ENCODE data around the gene KCNG2.

DNA sequence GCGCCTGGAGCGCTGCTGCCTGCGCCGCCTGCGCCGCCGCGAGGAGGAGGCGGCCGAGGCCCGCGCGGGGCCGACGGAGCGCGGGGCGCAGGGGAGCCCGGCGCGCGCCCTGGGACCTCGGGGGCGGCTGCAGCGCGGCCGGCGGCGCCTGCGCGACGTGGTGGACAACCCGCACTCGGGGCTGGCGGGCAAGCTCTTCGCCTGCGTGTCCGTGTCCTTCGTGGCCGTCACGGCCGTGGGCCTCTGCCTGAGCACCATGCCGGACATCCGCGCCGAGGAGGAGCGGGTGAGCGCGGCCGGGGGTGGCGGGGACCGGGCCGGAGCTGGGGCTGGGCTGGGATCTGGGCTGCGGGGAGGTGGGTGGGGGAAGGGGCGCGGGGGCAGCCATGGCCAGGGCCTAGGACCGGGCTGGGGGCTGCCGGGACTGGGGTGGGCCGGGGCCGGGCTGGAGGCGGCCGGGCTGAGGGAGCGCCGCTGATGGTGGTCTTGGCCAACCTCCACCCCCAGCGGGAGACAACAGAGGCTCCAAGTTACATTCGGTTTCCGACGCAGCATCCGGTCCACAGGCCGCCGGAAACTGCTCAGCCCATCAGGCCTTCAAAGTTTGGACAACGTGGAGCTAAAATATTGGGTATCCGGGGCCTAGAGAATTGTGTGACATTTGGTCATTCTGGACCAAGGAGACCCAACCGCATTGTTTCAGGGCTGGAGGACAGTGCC, 66.4 kb downstream of the KCNG2 start:
- TF ChIP-seq, protein P1, sequence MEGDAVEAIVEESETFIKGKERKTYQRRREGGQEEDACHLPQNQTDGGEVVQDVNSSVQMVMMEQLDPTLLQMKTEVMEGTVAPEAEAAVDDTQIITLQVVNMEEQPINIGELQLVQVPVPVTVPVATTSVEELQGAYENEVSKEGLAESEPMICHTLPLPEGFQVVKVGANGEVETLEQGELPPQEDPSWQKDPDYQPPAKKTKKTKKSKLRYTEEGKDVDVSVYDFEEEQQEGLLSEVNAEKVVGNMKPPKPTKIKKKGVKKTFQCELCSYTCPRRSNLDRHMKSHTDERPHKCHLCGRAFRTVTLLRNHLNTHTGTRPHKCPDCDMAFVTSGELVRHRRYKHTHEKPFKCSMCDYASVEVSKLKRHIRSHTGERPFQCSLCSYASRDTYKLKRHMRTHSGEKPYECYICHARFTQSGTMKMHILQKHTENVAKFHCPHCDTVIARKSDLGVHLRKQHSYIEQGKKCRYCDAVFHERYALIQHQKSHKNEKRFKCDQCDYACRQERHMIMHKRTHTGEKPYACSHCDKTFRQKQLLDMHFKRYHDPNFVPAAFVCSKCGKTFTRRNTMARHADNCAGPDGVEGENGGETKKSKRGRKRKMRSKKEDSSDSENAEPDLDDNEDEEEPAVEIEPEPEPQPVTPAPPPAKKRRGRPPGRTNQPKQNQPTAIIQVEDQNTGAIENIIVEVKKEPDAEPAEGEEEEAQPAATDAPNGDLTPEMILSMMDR (IDR thresholded peaks at IDR 0.05), result no peak
- no peak for TF ChIP-seq POLR2A (IDR thresholded peaks at IDR 0.05)

Measured in body of pancreas (tissue), 4 donors.